Duodenal mucosa (tissue), 2 donors: Measurements from ENCODE around the gene HLA-DOA.

ENCODE experiments used
- H3K27ac ChIP-seq: one replicate; pipeline ENCODE4 v1.7.0; 2013; ENCODE audit warnings: low read depth, low read length
- H3K27me3 ChIP-seq, 2 donors: one replicate each; pipeline ENCODE4 v1.7.0; 2013; ENCODE audit warnings: low read length in 2 of 2, control low read depth in 1 of 2; ENCODE audit not compliant: insufficient read depth in 2 of 2, control insufficient read depth in 1 of 2
- H3K36me3 ChIP-seq, 2 donors: one replicate each; pipeline ENCODE4 v1.7.0; 2013; ENCODE audit warnings: low read length in 2 of 2, control low read depth in 1 of 2; ENCODE audit not compliant: insufficient read depth in 2 of 2, control insufficient read depth in 1 of 2
- H3K4me1 ChIP-seq, 2 donors: one replicate each; pipeline ENCODE4 v1.7.0; 2013; ENCODE audit warnings: low read length in 2 of 2, control low read depth in 1 of 2; ENCODE audit not compliant: insufficient read depth in 2 of 2, control insufficient read depth in 1 of 2
- H3K4me3 ChIP-seq, 2 donors: one replicate each; pipeline ENCODE4 v1.7.0; 2013; ENCODE audit warnings: low read length in 2 of 2, low read depth in 1 of 2
- H3K9ac ChIP-seq, 2 donors: one replicate each; pipeline ENCODE4 v1.7.0; 2013; ENCODE audit warnings: low read length in 2 of 2, low read depth in 1 of 2
- H3K9me3 ChIP-seq, 2 donors: one replicate each; pipeline ENCODE4 v1.7.0; 2013; ENCODE audit warnings: low read length in 2 of 2, control low read depth in 1 of 2; ENCODE audit not compliant: control insufficient read depth in 1 of 2

Gene HLA-DOA

GRCh38 chr6:32993363-32993973, 15.9 kb downstream of the HLA-DOA start:
- Histone ChIP-seq H3K4me1 (no peaks in the 10 kb centered on the region), H3K9me3 (no peaks in the 10 kb centered on the region), H3K4me3 (no peak overlapping the region)

DNA sequence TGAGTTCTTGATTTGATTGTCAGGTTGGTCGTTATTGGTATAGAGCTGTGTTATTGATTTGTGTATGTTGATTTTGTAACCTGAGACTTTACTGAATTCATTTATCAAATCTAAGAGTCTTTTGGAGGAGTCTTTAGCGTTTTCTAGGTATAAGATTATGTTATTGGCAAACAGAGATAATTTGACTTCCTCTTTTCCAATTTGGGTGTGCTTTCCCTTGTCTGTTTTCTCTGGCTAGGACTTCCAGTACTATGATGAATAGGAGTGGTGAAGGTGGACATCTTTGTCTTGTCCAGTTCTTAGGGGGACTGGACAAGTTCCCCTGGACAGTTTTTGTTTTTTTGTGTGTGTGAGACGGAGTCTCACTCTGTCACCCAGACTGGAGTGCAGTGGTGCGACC, 17.4 kb downstream of the HLA-DOA start:
- H3K27ac ChIP-seq: no peak overlapping the region
- H3K9me3 ChIP-seq: no peaks in the 10 kb centered on the region
- H3K9ac ChIP-seq: no peak overlapping the region

More at GRCh38 chr6:32993363-32993973, 15.9 kb downstream of the HLA-DOA start:
- Histone ChIP-seq H3K9ac (no peak overlapping the region), H3K36me3 (no peaks in the 10 kb centered on the region), H3K27ac (no peak overlapping the region), H3K27me3 (peaks cover 0 to 3% of the 10 kb centered on the region in 2 donors)

DNA sequence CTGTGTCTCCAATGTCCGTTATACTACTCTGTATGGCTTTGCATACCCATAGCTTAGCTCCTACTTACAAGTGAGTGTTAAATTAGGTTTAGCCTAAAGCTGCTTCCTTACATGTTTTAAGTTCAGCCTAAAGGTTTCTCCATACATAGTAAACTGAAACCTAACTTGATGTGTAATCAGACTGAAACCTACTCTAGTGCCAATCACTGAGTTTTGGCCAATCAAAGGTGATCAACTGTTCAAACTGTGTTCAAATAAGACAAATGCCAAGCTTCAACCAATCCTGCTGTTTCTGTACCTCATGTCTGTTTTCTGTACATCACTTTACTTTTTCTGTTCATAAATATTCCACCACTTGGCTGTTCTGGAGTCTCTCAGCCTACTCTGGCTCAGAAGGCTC, 20.0 kb downstream of the HLA-DOA start:
- H3K9me3 ChIP-seq: no peaks in the 10 kb centered on the region
- H3K36me3 ChIP-seq: no peaks in the 10 kb centered on the region
- H3K27me3 ChIP-seq: peaks cover 0 to 3% of the 10 kb centered on the region in 2 donors

More for the DNA sequence above, 17.4 kb downstream of the HLA-DOA start:
- H3K27me3 ChIP-seq: peaks cover 0 to 3% of the 10 kb centered on the region in 2 donors
- H3K36me3 ChIP-seq: no peaks in the 10 kb centered on the region
- H3K4me1 ChIP-seq: no peaks in the 10 kb centered on the region
- H3K4me3 ChIP-seq: no peak overlapping the region

GRCh38 chr6:32984622-32985389, 24.6 kb downstream of the HLA-DOA start:
- Histone ChIP-seq H3K4me3 (no peak overlapping the region), H3K27ac (no peak overlapping the region), H3K9me3 (no peaks in the 10 kb centered on the region), H3K9ac (no peak overlapping the region), H3K27me3 (no peaks in the 10 kb centered on the region), H3K36me3 (peaks cover 14 to 25% of the 10 kb centered on the region in 2 donors), H3K4me1 (peaks cover 30 to 48% of the 10 kb centered on the region in 2 donors)

More for the DNA sequence above, 20.0 kb downstream of the HLA-DOA start:
- Histone ChIP-seq H3K9ac (no peak overlapping the region), H3K27ac (no peak overlapping the region), H3K4me3 (no peak overlapping the region), H3K4me1 (peaks cover 4 to 5% of the 10 kb centered on the region in 2 donors)

DNA sequence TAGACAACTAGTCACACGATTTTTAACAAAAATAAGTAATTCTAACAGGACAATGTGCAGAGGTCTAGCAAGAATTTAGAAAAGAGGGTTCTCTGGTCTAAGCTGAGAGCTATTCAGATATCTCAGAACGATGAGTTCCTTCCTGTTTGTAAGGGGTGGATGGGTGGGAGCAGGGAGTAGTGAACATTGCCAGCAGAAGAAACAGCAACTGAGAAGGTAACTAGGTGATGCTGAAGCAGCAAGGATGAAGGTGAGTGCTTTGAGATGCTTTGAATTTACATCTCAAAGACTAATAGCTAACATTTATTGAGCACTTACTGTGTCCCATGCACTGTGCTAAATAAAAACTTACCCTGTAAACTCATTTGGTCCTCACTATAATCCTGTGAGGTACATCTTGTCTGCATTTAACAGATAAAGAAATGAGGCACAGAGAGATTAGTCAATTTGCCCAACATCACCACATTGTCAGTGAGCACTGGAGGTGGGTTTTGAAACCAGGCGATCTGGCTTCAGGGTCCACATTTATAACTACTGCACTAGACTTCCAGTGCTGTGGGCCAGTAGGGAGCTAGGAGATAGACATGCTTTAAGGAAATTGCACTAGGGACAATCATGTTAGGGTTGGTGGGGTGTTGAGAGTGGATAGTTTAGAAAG, 25.3 kb downstream of the HLA-DOA start:
- Histone ChIP-seq H3K27ac (no peak overlapping the region), H3K9ac (no peak overlapping the region)

DNA sequence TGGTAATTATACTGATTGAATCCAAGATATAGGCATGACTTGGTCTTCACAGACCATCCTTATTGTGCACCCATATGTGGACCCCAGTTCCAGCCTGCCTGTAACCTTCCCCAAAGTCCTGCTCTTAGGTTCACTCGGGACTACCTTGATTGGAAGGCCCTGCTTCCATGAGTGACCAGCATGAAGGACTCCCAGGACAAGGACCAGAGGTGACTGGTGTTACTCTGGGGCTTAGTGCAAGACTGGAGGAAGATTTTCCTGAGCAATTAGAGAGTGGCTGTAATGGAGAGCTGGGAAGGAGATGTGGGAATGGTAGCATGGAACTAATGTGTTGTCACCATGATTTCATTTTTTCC, 25.9 kb downstream of the HLA-DOA start:
- H3K4me1 ChIP-seq: peaks cover 37 to 52% of the 10 kb centered on the region in 2 donors
- no peaks in the 10 kb centered on the region for H3K27me3 ChIP-seq
- H3K27ac ChIP-seq: no peak overlapping the region
- no peaks in the 10 kb centered on the region for H3K9me3 ChIP-seq
- no peak overlapping the region for H3K9ac ChIP-seq
- H3K36me3 ChIP-seq: peaks cover 27 to 39% of the 10 kb centered on the region in 2 donors
- H3K4me3 ChIP-seq: no peak overlapping the region

More for the DNA sequence above, 25.3 kb downstream of the HLA-DOA start:
- Histone ChIP-seq H3K4me3 (no peak overlapping the region), H3K4me1 (peaks cover 35 to 52% of the 10 kb centered on the region in 2 donors), H3K36me3 (peaks cover 21 to 33% of the 10 kb centered on the region in 2 donors), H3K9me3 (no peaks in the 10 kb centered on the region), H3K27me3 (no peaks in the 10 kb centered on the region)

GRCh38 chr6:32982702-32983492, 26.5 kb downstream of the HLA-DOA start:
- Histone ChIP-seq H3K27ac (no peak overlapping the region), H3K9ac (no peak overlapping the region), H3K4me1 (peaks cover 38 to 57% of the 10 kb centered on the region in 2 donors), H3K9me3 (no peaks in the 10 kb centered on the region), H3K4me3 (no peak overlapping the region), H3K36me3 (peaks cover 33 to 44% of the 10 kb centered on the region in 2 donors), H3K27me3 (no peaks in the 10 kb centered on the region)

GRCh38 chr6:32982084-32982701, 27.2 kb downstream of the HLA-DOA start:
- Histone ChIP-seq H3K4me3 (no peak overlapping the region), H3K36me3 (peaks cover 40 to 52% of the 10 kb centered on the region in 2 donors), H3K4me1 (peaks cover 45 to 64% of the 10 kb centered on the region in 2 donors), H3K27me3 (no peaks in the 10 kb centered on the region), H3K9ac (no peak overlapping the region), H3K27ac (no peak overlapping the region), H3K9me3 (no peaks in the 10 kb centered on the region)

DNA sequence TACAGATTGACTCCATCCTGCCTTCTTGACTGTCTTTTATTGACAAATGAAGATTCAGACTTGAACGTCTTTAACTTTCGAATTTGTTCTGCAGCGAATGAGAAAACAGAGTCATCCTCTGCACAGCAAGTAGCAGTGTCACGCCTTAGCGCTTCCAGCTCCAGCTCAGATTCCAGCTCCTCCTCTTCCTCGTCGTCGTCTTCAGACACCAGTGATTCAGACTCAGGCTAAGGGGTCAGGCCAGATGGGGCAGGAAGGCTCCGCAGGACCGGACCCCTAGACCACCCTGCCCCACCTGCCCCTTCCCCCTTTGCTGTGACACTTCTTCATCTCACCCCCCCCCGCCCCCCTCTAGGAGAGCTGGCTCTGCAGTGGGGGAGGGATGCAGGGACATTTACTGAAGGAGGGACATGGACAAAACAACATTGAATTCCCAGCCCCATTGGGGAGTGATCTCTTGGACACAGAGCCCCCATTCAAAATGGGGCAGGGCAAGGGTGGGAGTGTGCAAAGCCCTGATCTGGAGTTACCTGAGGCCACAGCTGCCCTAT, 28.8 kb downstream of the HLA-DOA start:
- Histone ChIP-seq H3K27ac (no peak overlapping the region), H3K27me3 (no peaks in the 10 kb centered on the region), H3K9me3 (no peaks in the 10 kb centered on the region), H3K36me3 (peaks cover 56 to 68% of the 10 kb centered on the region in 2 donors), H3K4me1 (peaks cover 61 to 81% of the 10 kb centered on the region in 2 donors), H3K9ac (no peak overlapping the region), H3K4me3 (no peak overlapping the region)
